NCI-H345 (cell line): Measurements from ENCODE around the gene TMEM201.
"Not testable (repeated sequence)": the region's sequence is repeated elsewhere in the genome, so short reads cannot be mapped to it uniquely, and the experiment has no call there.

ENCODE experiments used
- DNase-seq: peaks from one replicate; lab custom pipeline; 2025; lab: John Stamatoyannopoulos, UW

Gene TMEM201

DNA sequence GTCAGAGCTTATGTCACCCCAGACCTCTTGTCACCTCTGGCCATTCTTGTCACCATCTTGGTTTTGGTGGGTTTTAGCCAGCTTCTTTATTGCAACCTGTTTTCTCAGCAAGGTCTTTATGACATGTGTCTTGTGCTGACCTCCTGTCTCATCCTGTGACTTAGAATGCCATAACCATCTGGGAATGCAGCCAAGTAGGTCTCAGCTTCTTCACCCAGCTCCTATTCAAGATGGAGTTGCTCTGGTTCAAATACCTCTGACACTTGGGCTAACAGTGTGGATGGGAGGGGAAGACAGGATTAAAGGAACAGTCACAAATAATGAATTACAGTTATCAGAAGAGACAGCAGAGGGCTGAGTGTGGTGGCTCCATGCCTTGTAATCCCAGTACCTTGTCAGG lies 32.3 kb downstream of the TMEM201 start:
- no peak for DNase-seq

DNA sequence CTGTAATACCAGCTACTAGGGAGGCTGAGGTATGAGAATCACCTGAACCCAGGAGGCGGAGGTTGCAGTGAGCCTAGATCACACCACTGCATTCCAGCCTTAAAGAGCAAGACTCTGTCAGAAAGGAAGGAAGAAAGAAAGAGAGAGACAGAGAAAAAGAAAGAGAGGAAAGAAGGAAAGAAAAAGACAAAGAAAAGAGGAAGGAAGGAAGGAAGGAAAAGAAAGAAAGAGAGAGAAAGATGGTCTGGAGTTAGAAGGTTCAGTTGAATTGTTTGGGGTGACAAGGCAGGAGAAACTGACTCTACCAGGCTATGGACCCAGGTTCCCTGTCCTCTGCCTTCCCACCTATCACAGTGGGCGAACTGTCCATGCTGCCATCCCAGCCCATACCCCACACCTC lies 35.4 kb downstream of the TMEM201 start:
- DNase-seq = no peak

- not testable (repeated sequence) for DNase-seq
Measured at GRCh38 chr1:9625030-9625429, 36.3 kb downstream of the TMEM201 start.

GRCh38 chr1:9626201-9626608 lies 37.5 kb downstream of the TMEM201 start:
- DNase-seq = no peak

GRCh38 chr1:9628541-9629444 lies 40.1 kb downstream of the TMEM201 start:
- no peak for DNase-seq

DNA sequence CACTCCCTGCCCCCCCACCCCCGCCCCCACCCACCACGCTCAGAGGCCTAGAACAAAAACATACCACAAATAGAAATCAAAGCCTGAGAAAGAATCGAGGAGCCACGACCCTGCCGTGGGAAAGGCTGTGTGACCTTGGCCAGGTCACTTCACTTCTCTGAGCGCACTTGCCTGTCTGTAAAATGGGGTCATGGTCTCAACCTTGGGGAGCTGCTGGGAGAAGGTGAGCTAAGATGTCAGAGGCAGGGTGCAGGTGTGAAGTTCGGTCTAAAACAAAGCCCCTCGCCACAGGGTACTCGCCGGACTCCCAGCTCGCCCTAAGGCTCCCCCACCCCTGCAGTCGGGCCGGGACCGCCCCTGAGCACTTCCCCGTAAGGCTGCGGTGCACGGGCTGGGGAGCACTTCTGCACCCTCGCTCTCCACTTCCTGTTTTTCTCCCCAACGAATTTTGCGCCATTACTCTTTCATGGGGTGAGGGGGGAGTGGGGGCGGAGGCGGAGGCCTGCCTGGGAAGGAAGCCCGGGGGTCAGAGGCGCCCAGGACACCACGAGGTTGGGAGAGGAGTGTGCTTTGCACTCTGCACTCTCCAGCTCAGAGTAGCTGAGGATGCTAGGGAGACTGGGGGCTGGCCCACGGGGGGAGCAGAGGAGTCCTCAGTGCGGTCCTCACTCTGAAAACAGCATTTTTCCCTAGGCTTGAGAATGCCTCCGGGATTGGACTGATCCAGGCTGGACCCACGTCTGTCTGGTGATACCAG lies 40.9 kb downstream of the TMEM201 start:
- no peak for DNase-seq

GRCh38 chr1:9630331-9631111 lies 41.8 kb downstream of the TMEM201 start:
- no peak for DNase-seq

DNA sequence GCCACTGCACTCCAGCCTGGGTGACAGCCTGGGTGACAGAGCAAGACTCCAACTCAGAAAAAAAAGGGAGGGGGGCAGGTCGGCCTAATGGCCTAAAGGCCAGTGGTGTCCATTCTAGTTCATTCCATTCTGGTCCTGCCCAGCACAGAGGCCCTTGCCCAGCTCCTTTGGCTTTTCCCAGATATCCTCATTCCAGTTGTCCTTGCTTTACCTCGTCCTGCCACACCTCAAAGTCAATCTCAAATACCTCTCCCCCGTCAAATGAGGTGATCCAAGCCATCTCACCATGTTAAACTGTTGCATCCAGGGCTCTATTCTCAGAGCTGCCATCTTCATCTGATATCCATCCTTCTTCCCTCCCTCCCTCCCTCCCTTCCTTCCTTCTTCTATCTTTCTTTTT lies 42.9 kb downstream of the TMEM201 start:
- no peak for DNase-seq

GRCh38 chr1:9633493-9633892 lies 44.8 kb downstream of the TMEM201 start:
- DNase-seq = no peak

DNA sequence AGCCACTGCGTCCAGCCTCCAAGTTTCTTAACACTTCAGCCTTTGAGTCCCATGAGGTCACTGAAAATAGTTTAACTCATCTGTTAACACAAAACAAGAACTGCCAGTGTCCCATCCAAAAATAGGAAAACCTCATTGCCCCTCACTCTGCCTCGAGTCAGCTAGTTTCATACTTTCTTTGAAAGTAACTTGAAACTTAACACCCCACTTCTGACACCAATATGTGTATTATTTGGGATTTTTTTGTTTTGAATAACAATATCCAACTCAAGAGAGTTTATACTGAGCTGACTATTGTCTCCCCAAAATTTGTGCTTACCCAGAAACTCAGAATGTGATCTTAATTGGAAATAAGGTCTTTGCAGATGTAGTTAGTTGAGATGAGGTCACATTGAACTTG lies 45.9 kb downstream of the TMEM201 start:
- no peak for DNase-seq

- DNase-seq = no peak
Measured at GRCh38 chr1:9639227-9639626, 50.5 kb downstream of the TMEM201 start.

- no peak for DNase-seq
Measured at GRCh38 chr1:9643351-9644256, 54.9 kb downstream of the TMEM201 start.

DNA sequence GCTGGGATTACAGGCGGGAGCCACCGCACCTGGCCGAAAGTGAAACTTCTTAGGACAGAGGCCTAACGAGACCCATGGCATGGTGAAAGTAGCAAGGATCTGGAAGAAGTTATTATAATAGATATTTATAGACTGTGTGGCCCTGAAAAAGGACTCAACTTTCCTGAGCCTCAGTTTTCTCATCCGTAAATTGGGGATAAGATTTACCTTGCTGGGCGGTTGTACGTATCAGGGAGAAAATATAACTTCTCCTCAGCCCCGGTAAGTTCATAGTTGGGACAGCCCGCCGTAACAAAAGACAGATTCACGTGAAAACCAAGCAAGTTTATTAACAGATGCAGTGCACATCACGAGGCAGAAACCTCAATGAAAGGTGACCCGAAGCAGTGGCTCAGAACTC lies 57.3 kb downstream of the TMEM201 start:
- DNase-seq = no peak

DNA sequence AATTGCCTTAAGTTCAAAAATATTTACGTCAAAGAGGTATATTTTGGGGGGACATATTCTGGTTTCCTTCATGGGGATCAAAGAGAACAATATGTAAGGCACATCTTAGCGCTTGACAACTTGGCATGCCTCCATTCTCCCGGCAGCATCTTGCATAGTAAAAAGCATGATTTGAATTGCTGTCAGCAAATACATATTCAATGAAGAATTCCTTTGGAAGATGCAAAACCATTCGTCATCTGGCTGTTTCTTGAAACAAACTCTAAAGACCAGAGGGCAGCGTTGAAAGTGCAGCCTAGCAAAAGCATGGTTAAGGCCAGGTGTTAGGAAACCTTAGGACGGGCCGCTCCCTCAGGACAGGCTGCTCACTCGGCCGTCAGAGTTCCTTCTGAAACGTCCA lies 59.5 kb downstream of the TMEM201 start:
- no peak for DNase-seq

- no peak for DNase-seq
Measured at GRCh38 chr1:9649769-9650168, 61.1 kb downstream of the TMEM201 start.

DNA sequence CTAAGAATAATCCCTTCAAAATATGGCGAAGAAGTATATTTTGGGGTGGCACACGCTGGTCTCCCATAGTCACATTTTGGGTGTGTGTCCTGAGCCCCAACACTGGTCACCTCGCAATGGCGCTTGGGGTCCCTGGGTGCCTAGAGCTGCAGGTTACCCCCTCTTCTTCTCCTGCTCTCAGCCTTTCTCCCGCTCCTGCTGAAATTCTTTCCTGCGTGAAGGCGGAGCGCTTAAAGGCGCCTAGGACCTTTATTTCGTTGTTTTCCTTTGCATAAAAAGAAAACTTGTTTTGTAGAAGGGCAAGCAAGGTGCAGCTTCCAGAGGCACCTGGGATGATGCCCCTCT lies 62.5 kb downstream of the TMEM201 start:
- DNase-seq = no peak

DNA sequence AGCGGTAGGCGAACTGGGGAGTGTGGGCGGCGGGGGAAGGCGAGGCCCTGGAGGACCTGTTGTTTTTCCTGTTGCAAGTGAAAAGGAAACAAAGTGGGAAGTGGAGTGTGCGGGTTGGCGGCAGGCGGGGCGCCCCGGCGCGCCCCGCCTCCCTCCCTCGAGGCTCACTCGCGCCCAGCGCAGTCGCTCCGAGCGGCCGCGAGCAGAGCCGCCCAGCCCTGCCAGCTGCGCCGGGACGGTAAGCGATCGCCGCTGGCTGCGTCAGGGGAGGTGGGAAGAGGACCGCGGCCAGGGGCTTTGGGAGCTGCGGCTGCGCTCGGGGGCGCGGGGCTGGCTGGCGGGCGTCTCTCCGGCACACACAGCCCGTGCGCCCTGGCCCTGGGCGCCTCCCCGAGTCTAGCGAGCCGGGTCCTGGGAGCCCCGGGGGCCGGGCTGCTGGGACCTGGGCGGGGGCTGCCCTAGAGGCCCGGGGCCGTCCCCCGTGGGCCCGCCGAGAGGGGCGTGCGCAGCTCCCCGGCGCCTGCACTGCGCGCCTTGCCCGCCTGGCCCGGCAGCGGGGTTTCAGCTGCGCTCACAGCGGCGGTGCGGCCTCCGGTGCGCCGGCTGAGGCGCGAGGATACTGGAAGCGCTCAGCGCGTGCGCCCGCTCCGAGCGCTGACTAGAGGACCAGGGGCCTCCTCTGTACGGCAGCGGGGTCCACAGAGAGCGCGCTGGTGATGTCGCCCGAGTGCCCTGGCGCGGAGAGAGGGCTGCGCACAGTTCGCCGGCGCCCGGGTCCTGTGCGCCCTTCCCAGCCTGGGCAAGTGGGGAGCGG lies 63.1 kb downstream of the TMEM201 start, which contains the start of gene PIK3CD:
Gene PIK3CD, plus strand, starts transcription at position 167 of the 814 bp plus-strand sequence. CDS start 58,725 bp downstream, outside the sequence.
- peak; percentile 11 for DNase-seq

DNA sequence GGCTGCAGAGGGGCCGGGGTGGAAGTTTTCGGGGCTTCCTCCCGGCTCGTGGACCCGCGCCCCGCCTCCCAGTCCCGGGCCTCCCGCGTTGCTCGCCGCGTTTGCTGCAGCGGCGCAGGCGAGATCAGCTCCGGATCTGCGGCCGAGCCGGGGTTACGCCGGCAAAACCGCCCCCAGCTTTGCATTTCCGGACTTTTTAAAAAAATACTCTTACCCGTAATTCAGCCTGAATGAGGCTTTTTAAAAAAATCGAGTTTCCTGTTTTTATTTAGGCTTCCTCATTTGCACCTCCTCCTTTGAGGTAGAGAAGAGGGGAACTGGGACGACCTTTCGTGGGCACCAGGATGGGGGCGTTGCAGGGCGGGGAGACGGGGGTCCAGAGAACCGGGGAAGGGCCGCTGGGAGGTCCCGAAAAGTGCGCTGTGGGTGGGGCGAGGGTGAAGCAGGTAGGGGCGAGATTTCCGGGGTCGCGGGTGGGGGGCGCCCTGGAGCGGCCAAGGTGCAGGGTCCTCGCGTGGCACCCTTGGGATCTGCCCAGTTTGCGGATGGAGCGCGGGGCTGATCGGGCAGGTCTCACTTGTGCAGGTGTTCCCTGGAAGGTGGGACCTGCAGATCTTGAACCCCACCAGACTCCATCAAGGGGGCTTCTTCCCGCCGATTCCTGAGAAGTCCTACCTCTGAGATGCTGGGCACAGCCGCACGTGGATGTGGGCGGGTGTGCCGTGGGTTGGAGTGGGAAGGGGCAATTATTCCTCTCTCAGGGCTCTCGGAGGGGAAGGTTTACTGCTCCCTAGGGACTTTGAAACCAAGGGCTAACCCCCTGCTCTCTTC lies 63.9 kb downstream of the TMEM201 start:
- DNase-seq = no peak

GRCh38 chr1:9653210-9653490 lies 64.4 kb downstream of the TMEM201 start:
- no peak for DNase-seq
